IPS-11a (cell line): ENCODE measurements around the gene EMILIN2.

Experiments used
- H3K4me3 ChIP-seq: one replicate; pipeline ENCODE4 v1.5.1; 2013; ENCODE audit warnings: low read depth, low read length, control low read depth

The EMILIN2 gene

DNA sequence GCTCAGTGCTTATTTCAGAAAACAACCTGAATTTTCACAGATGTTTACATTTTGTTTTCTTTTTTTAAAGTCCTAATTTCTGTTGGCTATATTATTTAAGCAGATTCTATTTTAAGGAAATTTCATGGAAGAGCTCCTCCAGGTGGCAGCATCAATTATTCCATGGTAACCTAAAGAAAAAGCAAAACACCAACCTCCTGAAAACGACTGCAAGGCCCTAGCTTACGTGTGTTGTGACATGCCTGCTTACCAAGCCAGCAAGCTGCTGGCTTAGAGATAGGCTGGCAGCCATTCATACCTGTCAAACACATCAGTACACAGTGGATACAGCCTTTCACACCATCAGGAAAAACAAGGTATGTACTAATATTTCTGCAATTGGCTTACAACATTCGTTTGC, 101.2 kb downstream of the EMILIN2 start:
- no peak overlapping the region for H3K4me3 ChIP-seq

DNA sequence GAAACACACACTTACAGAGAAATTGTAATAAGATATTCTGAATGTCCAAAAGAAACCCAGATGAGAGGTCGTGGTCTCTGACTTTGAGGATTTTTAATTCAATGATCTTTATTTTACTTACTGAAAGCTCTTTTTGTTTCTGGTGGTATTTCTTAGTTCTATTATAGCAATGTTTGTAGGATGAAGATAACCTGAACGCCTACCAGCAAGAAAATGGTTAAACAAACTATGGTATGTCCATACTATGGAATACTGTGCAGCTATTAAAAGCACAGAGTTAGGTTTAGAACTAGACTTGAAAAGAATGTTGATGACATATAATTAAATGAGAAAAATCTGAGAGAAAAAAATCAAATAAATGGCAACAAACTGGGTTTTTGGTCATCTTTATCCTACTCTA, 105.8 kb downstream of the EMILIN2 start:
- H3K4me3 ChIP-seq: no peak overlapping the region

DNA sequence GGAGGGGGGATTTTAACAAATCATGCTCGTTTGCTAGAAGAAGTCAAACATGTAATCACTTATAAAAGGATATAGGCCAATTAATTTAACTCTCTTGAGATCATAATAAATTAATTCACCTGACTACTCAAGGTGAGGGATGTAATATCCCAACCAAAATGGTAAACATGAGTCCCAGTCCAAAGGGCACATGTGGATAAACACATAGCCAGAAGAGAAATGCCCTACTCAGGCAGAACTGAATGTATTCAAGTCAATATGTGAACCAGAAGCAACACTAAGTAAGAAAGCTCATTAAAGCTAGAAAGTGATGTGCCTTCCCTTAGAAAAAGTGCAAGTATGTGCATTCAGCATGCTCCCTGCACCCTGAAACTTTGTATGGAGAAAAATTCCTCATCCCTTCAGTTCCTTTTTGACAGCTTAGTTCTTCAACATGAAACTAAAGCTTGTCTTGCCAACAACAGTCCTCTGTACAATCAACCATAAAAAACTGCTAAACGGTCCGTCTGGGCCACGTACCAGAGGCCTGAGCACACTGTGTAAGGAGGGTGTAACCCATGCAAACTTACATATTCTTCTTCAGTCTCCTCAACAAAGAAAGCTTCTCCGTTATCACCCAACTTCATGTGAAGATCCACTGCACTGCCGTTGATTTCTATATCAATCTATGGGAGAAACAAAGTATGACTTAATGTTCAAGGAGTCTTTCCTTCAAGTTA, 107.3 kb downstream of the EMILIN2 start:
- no peak overlapping the region for H3K4me3 ChIP-seq

DNA sequence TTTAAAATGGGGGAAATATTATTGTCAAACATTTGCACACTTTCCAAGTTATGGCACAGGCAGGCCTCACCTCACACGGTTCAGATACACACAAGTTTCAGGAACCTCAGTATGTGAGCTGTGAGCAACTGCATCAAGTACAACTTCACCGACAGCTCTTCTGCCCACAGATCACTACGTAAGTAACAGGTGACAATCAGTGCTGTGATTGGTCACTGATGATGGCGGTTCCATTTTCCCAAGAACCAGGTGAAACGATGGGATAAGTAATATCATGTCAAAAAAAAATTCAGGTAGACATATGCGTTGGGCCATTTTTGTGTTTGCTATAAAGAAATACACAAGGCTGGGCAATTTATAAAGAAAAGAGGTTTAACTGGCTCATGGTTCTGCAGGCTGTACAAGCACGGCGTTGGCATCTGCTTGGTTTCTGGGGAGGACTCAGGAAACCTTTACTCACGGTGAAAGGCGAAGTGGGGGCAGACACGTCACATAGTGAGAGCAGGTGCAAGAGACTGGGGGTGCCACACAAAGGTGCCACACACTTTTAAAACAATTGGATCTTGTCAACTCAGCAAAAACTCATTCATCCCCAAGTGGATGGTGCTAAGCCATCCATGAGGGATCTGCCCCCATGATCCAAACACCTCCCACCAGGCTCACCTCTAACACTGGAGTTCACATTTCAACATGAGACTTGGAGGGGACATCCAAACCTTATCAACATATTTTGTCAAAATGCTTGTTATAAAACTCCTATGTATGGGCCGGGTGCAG, 108.3 kb downstream of the EMILIN2 start:
- no peak overlapping the region for H3K4me3 ChIP-seq

DNA sequence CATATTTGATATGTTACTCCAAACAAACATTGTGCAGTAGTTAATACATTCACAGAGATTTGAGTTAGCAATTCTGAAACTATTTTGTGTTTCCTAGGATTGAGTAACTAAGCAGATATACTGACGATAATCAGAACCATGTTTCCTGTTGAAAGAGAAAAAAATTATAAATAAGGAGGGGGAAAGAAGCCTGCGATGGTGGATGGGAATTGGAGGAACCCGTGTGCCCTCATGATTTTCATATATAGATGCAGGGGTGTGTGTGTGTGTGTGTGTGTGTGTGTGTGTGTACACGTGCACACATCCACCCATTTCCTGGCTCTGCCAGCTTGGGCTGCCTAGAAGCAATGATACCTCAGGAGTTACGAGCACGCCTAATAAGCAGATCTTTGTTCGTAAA, 109.2 kb downstream of the EMILIN2 start:
- H3K4me3 ChIP-seq: no peak overlapping the region

DNA sequence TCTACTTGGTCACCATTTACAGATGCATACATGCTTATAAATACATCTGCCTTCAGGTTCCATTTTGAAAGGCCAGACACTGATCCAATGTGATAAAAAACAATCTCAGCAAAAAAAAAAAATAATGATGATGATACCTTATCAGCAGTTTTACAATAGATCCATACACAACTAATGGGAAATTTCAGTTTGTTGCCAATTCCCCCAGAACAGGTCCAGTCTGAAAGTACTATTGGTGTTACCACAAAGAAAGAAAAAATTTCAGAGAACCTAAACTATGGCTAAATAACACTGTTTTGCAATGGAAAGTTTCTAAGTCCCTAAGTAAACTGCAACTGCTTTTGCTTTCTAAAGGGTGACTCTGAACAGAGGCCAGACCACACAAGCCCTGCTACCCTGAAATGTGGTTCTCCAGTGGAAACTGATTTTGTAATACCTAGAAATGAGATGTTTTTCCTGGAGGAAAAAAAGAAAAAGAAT, 112.1 kb downstream of the EMILIN2 start:
- H3K4me3 ChIP-seq: no peak overlapping the region

DNA sequence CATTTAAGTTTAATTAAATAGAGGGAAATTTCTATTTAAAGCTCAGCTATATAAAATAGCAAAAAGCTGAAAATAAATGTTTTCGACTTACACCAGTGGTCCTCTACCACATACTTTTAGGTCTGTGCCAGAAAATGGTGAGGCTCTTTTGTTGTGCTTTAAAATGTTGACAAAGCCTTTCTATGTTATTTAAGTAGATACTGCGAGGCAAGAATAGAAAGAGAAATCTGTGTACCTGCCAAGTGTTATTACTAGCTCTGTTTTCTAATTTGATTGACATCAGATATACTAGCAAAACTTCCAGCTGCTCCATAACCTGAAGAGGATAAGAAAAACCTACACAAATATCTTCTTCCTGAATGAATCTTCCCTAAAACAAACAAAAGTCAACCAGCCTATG, 112.5 kb downstream of the EMILIN2 start:
- H3K4me3 ChIP-seq: no peak overlapping the region

DNA sequence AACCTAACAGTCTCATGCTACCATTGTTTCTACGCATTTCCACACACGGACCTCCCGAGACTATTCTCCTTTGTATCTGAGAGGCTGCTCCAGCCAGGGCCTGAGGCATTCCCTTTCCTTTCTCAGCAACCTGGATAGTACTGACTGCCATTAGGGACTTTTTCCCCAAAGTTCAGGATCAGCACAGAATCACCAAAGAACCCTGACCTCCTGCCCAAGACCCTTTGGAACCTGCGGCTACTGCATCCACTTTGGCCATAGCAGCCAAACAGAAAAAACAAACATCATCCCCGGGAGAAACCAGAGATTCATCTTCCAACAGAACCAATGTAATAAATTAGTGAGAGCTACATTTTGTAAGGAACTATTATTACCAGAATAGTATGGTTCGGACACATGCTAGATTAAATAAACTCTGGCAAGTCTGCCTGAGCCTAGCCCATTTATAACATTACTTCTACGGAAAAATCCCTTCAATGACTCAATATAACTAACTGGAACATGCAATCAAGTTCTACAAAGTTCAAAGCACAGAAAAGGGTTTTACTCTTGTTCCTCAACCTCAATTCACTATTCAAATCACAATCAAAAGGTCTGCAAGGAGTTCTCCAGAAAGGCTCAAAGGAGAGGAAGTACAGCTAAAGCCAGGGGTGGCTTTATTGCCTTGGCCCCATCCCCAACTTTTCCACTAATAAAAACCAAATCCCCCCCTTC, 114.3 kb downstream of the EMILIN2 start:
- no peak overlapping the region for H3K4me3 ChIP-seq

DNA sequence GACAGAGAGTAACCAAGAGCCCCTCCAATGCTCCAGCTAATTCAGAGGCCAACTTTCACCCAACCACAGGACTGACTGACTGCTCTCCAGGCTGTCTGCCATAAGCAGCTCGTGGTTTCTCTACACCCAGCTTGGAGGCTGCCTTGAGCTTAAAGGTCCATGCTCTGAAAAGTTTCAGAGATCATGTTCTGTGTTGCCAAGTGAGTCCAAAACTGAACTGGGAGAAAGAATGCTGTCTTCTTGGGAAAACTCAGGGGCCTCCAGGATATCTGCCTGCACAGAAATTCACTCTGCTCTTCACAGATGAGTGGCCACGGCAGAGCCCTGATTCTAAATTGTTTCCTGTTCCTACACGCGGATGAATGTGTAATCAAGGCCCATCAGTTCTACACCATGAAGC, 115.0 kb downstream of the EMILIN2 start:
- H3K4me3 ChIP-seq: no peak overlapping the region

DNA sequence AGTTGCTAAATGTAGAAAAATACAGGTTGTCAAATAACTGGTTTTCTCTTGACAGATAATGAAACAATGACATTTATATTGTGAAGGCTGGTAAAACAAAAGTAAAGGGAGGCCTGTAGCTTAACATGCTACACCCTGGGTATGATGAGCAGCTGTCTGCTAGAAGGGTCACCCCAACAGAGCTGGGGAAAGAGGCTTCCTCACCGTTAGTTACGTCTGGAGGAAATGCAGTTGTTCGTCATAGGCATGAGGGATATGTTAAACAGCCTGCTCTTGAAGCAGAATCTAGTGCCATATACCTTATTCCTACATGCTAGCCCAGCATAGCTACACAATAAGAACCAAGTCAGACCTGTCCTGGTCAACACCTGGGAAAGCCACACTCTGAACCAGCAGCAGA, 116.2 kb downstream of the EMILIN2 start:
- no peak overlapping the region for H3K4me3 ChIP-seq

DNA sequence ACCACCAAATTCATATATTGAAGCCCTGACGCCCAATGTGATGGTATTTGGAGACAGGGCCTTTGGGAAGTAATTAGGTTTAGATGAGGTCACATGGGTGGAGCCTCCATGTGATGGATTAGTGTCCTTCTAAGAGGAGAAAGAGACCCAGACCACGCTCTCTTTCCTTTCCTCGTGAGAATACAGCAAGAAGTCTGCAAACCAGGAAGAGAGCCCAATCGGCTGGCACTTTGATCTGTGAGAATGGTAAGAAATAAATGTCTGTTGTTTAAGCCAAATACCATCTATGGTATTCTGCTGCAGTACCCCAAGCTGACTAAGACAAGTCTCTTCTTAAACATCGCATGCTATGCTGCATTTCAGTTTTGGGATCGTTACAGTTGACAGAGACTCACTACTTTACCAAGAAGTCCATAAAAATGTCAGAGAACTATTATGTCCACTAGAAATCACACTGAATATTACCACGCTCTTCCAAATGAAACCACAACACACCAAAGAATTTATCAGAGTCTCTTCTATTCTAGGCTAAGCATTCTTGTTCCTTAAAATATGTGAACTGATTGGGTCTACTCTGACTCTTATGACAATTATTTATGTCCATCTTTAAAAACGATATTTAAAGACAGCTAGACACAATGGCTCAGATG, 117.7 kb downstream of the EMILIN2 start:
- no peak overlapping the region for H3K4me3 ChIP-seq
